ENCODE results near the gene PHYKPL. TPM values are rescaled to one million over a fixed set of nuclear protein-coding genes. Genes with fewer than 3 reads are reported as not detected.

Gene PHYKPL
- total and polyA plus RNA-seq, 2 of the 8 experiments (the other 6 are each of a cell fraction or from before 2014, with no cell fraction given) = 25.1 to 32.1 TPM

GRCh38 chr5:178277346-178277745 is 44.7 kb upstream of the PHYKPL start (continued):
- TF ChIP-seq, protein P1, sequence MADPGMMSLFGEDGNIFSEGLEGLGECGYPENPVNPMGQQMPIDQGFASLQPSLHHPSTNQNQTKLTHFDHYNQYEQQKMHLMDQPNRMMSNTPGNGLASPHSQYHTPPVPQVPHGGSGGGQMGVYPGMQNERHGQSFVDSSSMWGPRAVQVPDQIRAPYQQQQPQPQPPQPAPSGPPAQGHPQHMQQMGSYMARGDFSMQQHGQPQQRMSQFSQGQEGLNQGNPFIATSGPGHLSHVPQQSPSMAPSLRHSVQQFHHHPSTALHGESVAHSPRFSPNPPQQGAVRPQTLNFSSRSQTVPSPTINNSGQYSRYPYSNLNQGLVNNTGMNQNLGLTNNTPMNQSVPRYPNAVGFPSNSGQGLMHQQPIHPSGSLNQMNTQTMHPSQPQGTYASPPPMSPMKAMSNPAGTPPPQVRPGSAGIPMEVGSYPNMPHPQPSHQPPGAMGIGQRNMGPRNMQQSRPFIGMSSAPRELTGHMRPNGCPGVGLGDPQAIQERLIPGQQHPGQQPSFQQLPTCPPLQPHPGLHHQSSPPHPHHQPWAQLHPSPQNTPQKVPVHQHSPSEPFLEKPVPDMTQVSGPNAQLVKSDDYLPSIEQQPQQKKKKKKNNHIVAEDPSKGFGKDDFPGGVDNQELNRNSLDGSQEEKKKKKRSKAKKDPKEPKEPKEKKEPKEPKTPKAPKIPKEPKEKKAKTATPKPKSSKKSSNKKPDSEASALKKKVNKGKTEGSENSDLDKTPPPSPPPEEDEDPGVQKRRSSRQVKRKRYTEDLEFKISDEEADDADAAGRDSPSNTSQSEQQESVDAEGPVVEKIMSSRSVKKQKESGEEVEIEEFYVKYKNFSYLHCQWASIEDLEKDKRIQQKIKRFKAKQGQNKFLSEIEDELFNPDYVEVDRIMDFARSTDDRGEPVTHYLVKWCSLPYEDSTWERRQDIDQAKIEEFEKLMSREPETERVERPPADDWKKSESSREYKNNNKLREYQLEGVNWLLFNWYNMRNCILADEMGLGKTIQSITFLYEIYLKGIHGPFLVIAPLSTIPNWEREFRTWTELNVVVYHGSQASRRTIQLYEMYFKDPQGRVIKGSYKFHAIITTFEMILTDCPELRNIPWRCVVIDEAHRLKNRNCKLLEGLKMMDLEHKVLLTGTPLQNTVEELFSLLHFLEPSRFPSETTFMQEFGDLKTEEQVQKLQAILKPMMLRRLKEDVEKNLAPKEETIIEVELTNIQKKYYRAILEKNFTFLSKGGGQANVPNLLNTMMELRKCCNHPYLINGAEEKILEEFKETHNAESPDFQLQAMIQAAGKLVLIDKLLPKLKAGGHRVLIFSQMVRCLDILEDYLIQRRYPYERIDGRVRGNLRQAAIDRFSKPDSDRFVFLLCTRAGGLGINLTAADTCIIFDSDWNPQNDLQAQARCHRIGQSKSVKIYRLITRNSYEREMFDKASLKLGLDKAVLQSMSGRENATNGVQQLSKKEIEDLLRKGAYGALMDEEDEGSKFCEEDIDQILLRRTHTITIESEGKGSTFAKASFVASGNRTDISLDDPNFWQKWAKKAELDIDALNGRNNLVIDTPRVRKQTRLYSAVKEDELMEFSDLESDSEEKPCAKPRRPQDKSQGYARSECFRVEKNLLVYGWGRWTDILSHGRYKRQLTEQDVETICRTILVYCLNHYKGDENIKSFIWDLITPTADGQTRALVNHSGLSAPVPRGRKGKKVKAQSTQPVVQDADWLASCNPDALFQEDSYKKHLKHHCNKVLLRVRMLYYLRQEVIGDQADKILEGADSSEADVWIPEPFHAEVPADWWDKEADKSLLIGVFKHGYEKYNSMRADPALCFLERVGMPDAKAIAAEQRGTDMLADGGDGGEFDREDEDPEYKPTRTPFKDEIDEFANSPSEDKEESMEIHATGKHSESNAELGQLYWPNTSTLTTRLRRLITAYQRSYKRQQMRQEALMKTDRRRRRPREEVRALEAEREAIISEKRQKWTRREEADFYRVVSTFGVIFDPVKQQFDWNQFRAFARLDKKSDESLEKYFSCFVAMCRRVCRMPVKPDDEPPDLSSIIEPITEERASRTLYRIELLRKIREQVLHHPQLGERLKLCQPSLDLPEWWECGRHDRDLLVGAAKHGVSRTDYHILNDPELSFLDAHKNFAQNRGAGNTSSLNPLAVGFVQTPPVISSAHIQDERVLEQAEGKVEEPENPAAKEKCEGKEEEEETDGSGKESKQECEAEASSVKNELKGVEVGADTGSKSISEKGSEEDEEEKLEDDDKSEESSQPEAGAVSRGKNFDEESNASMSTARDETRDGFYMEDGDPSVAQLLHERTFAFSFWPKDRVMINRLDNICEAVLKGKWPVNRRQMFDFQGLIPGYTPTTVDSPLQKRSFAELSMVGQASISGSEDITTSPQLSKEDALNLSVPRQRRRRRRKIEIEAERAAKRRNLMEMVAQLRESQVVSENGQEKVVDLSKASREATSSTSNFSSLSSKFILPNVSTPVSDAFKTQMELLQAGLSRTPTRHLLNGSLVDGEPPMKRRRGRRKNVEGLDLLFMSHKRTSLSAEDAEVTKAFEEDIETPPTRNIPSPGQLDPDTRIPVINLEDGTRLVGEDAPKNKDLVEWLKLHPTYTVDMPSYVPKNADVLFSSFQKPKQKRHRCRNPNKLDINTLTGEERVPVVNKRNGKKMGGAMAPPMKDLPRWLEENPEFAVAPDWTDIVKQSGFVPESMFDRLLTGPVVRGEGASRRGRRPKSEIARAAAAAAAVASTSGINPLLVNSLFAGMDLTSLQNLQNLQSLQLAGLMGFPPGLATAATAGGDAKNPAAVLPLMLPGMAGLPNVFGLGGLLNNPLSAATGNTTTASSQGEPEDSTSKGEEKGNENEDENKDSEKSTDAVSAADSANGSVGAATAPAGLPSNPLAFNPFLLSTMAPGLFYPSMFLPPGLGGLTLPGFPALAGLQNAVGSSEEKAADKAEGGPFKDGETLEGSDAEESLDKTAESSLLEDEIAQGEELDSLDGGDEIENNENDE (IDR thresholded peaks at IDR 0.05; ENCODE audit: insufficient replicate concordance, low read length) = no peak
- no peak for TF ChIP-seq HDAC6 (IDR thresholded peaks at IDR 0.05; ENCODE audit: low read depth, low read length)
- no peak for TF ChIP-seq MAFK (IDR thresholded peaks at IDR 0.05; ENCODE audit: low read depth, low read length)
- no peak for TF ChIP-seq POU5F1 (IDR thresholded peaks at IDR 0.05; ENCODE audit: low read depth, low read length)
